Measurements from ENCODE around the gene PTTG1IP2. TPM values are rescaled to one million over a fixed set of nuclear protein-coding genes. Genes with fewer than 3 reads are reported as not detected.

Gene PTTG1IP2
- total RNA-seq, 1 experiment from 2014 or later, result not detected

- DNase-seq, result no peak
- no peak for TF ChIP-seq CTCF (IDR thresholded peaks at IDR 0.05; ENCODE audit: unreplicated experiment)
- Mint-ChIP-seq H3K27me3 (ENCODE audit: unreplicated experiment) (no peaks in the 10 kb centered on the region), H3K4me1 (ENCODE audit: low read depth, unreplicated experiment) (no peaks in the 10 kb centered on the region), H3K36me3 (ENCODE audit: insufficient read depth, unreplicated experiment) (no peaks in the 10 kb centered on the region), H3K4me3 (ENCODE audit: low read depth, unreplicated experiment) (no peak overlapping the region), H3K9me3 (ENCODE audit: low read depth, unreplicated experiment) (no peaks in the 10 kb centered on the region), H3K27ac (ENCODE audit: unreplicated experiment) (no peak overlapping the region)
- CTCF ChIA-PET, result no interaction called here
- no TSS peak for BruUV-seq (replicated peaks)
- intact Hi-C loops (cut with micrococcal nuclease; ENCODE audit: unreplicated experiment), result no loop called here
Measured at GRCh38 chr7:90492250-90492649, 22.8 kb downstream of the PTTG1IP2 start.

DNA sequence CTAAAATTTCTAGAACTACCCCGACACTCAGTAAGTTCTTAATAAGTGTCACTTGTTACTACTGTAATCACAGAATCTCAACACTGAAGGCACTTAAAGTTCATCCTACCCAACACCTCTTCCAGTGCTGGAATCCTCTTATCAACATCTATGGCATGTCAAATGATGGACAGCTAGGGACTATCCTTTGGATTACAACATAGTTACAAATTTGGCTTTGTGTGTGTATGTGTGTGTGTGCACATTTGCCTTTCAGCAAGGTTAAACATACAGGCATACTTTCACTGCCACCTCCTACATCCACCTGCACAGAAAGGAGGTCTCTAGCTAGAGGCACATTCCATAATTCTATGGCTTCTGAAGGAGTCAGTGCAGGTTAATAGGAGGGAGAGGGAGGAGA, 25.8 kb downstream of the PTTG1IP2 start:
- H3K9me3 Mint-ChIP-seq (ENCODE audit: low read depth, unreplicated experiment), result no peaks in the 10 kb centered on the region
- intact Hi-C loops (cut with micrococcal nuclease; ENCODE audit: unreplicated experiment), result no loop called here
- H3K27ac Mint-ChIP-seq (ENCODE audit: unreplicated experiment), result no peak overlapping the region
- CTCF ChIA-PET, result interaction anchor here (0.6 kb wide), 1 partner anchor 35 kb away, joined by 4 read pairs; no protein-coding TSS in a partner anchor
- DNase-seq, result no peak
- H3K36me3 Mint-ChIP-seq (ENCODE audit: insufficient read depth, unreplicated experiment), result no peaks in the 10 kb centered on the region
- H3K27me3 Mint-ChIP-seq (ENCODE audit: unreplicated experiment), result no peaks in the 10 kb centered on the region
- BruUV-seq (replicated peaks), result no TSS peak
- H3K4me1 Mint-ChIP-seq (ENCODE audit: low read depth, unreplicated experiment), result no peaks in the 10 kb centered on the region
- no peak for TF ChIP-seq CTCF (IDR thresholded peaks at IDR 0.05; ENCODE audit: unreplicated experiment)
- no peak overlapping the region for H3K4me3 Mint-ChIP-seq (ENCODE audit: low read depth, unreplicated experiment)

GRCh38 chr7:90502539-90502938, 33.1 kb downstream of the PTTG1IP2 start:
- Mint-ChIP-seq H3K4me3 (ENCODE audit: low read depth, unreplicated experiment) (no peak overlapping the region), H3K9me3 (ENCODE audit: low read depth, unreplicated experiment) (no peaks in the 10 kb centered on the region), H3K27me3 (ENCODE audit: unreplicated experiment) (no peaks in the 10 kb centered on the region), H3K36me3 (ENCODE audit: insufficient read depth, unreplicated experiment) (no peaks in the 10 kb centered on the region), H3K4me1 (ENCODE audit: low read depth, unreplicated experiment) (no peaks in the 10 kb centered on the region), H3K27ac (ENCODE audit: unreplicated experiment) (no peak overlapping the region)
- intact Hi-C loops (cut with micrococcal nuclease; ENCODE audit: unreplicated experiment), result no loop called here
- DNase-seq, result no peak
- BruUV-seq (replicated peaks), result no TSS peak
- CTCF ChIA-PET, result no interaction called here
- TF ChIP-seq CTCF (IDR thresholded peaks at IDR 0.05; ENCODE audit: unreplicated experiment), result no peak

DNA sequence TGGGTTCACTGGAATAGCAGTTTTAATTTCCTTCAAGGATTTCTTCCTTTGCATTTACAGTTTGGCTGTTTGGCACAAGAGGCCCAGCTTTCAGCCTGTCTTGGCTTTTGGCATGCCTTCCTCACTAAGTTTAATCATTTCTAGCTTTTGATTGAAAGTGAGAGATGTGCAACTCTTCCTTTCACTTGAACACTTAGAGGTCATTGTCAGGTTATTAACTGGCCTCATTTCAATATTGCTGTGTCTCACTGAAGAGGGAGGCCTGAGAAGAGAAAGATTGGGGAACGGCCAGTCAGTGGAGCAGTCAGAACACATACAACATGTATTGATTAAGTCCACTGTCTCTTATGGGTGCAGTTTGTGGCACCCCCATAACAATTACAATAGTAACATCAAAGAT, 33.9 kb downstream of the PTTG1IP2 start:
- CTCF ChIA-PET, result no interaction called here
- no TSS peak for BruUV-seq (replicated peaks)
- H3K4me1 Mint-ChIP-seq (ENCODE audit: low read depth, unreplicated experiment), result no peaks in the 10 kb centered on the region
- intact Hi-C loops (cut with micrococcal nuclease; ENCODE audit: unreplicated experiment), result no loop called here
- H3K4me3 Mint-ChIP-seq (ENCODE audit: low read depth, unreplicated experiment), result no peak overlapping the region
- H3K27me3 Mint-ChIP-seq (ENCODE audit: unreplicated experiment), result no peaks in the 10 kb centered on the region
- no peaks in the 10 kb centered on the region for H3K36me3 Mint-ChIP-seq (ENCODE audit: insufficient read depth, unreplicated experiment)
- no peaks in the 10 kb centered on the region for H3K9me3 Mint-ChIP-seq (ENCODE audit: low read depth, unreplicated experiment)
- no peak for TF ChIP-seq CTCF (IDR thresholded peaks at IDR 0.05; ENCODE audit: unreplicated experiment)
- no peak for DNase-seq
- no peak overlapping the region for H3K27ac Mint-ChIP-seq (ENCODE audit: unreplicated experiment)

All from Calu3 (cell line).